ENCODE data around the gene VAMP1. TPM values are rescaled to one million over a fixed set of nuclear protein-coding genes. Genes with fewer than 3 reads are reported as not detected.
"Not testable (repeated sequence)": the region's sequence is repeated elsewhere in the genome, so short reads cannot be mapped to it uniquely, and the experiment has no call there.

The VAMP1 gene
- polyA plus RNA-seq, 5 donors: 16.0 to 23.2 (median 19.1) TPM

DNA sequence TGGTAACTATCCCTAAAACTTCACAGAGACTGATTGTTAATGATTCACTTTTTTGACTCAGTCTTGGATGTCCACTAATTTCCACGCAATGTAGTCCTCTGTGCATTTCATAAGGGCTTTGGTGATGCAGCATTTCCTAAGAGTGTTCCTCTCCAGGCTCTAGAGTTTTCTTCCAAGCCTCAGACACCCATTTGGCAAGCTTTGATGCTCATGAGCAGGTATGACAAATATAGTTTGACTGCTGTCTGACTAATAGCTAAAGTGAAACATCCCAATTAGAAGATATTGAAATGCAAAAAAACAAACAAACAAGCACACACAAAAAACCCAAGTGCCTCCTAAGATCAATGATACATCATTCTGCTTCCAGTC, 1.5 kb upstream of the VAMP1 start:
- no peak for DNase-seq

DNA sequence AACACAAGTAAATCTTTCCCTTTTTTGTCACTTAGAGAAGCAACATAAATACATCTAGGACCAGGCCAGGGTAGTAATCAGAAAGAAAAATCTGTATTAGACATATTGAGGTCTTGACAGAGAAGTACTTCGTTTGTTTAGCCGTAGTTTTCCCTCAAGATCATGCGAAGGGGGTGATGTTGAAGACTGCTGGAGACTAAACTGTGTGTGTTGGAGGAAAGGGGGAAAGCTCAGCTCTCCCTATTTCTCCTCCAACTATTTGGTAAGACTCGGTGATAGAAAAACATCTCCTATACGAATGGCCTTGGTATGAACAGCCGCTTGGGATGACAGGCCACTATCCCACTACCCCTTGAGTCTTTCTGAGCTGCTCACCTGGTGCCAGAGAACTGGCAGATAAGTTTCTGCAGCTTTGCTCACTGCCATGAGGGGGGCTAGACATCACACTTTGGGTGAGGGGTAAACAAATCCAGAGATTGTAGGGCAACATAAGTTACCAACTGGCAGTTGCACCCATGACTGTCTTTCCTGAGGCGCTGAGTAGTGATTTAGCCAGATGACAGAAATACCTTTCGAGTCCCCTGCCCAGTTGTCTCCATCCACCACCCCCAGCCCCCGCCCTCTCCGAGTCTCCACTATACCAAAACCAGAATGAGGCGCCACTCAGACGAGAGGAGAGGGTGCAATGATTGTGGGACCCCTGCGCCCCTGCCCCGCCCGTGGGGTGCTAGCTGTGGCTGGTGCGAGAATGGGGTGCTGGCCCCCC, 685 bp downstream of the VAMP1 start:
- DNase-seq: no peak

- no peak for DNase-seq
These were observed 1.4 kb downstream of the VAMP1 start for GRCh38 chr12:6469092-6469491.

DNA sequence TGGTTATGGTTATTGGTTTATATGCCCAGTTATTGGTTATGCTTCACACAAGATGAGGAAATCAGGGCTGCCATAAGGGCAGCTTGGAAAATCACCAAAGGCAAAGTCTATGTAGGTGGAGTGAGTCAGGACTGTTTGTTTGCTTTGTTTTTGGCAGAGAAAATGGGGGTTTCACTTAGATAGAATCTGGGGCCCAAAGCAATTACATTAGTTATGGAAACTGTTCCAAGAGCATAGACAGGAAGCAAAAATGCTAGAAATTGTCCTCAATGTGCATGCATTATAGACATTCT, 2.2 kb downstream of the VAMP1 start:
- no peak for DNase-seq

DNA sequence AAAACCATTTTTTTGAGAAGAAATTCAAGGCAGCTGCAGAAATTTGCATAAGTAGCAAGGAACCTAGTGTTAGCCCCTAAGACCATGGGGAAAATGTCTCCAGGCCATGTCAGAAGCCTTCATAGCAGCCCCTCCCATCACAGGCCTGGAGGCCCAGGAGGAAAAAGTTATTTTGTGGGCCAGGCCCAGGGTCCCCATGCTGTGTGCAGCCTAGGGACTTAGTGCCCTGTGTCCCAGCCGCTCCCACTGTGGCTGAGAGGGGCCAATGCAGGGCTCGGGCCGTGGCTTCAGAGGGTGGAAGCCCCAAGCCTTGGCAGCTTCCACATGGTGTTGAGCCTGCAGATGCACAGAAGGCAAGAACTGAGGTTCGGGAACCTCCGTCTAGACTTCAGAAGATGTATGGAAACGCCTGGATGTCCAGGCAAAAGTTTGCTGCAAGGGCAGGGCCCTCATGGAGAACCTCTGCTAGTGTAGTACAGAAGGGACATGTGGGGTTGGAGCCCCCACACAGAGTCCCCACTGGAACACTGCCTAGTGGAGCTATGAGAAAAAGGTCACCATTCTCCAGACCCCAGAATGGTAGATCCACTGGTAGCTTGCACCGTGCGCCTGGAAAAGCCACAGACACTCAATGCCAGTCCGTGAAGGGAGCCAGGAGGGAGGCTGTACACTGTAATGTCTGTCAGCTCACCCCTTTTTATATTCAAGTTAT, 2.8 kb downstream of the VAMP1 start:
- DNase-seq: not testable (repeated sequence)

GRCh38 chr12:6466751-6467150, 3.7 kb downstream of the VAMP1 start:
- not testable (repeated sequence) for DNase-seq

DNA sequence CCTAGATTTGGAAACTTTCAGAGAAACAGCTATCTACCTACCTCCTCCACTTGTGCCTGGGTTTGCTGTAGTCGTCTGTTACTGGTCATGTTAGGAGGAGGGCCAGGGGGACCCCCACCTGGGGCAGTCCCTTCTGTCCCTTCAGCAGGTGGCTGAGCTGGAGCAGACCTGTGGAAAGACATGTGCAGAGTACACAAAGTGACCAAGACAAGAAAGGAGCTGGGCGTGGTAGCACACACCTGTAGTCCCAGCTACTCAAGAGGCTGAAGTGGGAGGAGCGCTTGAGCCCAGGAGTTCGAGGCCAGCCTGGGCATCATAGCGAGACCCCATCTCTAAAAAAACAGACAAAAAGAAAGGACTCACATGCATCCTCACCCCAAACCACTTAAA, 4.3 kb downstream of the VAMP1 start:
- DNase-seq: no peak

- DNase-seq: peak in 1 of 2 donors; percentile 58
These were observed 4.9 kb downstream of the VAMP1 start for GRCh38 chr12:6465467-6466183.

DNA sequence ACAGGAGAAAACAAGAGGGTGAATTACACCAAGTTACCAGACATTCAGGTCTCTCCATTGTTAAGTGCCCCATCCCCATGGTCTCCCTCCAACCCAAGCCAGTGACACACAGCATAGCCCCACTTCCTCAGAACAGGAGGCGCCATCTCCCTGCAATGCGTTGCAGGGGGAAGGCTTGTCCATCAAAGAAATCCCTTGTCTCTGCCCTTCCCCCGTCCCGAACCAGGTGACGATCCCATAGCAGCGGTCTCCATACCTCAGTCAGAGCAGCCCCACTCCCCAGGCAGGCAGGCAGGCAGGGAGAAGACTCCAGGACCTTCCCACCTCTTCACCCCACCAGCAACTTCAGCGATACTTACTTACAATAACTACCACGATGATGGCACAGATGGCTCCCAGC, 5.9 kb downstream of the VAMP1 start:
- DNase-seq: no peak

GRCh38 chr12:6463858-6464257, 6.6 kb downstream of the VAMP1 start:
- no peak for DNase-seq

DNA sequence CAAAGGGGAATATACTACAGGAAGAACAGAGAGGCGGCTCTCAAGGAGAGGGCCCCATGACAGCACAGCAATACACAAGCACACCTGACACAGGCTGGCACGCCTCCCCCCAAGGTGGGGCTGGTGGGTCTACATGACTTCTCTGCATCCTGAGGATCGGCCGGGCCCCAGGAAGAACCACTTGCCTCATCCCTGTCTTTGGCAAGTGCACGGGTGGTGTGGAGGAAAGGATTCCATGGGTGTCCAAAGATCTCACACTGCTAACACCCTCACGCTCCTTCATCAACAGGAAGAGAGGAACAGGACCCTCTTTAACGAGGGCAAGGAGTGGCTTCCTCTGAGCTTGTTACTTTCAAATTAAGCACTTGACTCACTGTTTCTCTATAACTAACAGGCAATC, 7.3 kb downstream of the VAMP1 start:
- DNase-seq: no peak

DNA sequence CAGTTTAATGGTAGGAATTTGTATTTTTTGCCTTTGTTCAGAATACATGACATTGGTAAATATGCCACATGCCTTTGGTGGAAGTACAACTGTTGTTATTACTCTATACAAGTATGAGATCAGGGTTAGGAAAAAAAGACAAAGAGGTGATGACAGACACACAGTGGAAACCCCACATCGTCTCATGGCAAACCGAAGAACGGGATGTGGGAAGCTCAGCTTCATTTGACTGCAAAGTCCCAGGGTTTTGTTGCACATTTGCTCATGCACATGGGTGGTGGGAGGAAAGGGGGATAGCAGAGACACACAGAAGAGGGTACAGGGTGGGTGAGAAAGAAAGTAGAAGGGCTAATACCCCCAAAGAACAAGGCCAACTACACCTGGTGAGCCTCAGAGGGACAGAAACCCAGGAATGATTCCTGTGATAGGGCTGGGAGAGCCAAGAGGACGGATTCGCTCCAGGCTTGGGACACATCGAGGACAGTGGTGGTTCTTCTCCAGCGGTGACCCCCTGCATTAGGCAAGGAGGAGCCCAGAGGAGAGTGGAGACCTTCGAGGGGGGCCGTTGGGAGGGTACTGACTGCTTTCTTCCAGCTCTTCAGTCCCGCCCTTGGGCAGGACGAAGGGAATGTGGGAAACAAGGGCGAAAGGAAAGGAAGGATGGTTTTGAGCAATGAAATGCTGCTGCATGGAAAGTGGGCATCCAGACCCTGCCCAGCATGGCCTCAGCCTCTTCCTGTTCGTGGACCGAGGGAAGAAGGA, 8.1 kb downstream of the VAMP1 start:
- DNase-seq: no peak

DNA sequence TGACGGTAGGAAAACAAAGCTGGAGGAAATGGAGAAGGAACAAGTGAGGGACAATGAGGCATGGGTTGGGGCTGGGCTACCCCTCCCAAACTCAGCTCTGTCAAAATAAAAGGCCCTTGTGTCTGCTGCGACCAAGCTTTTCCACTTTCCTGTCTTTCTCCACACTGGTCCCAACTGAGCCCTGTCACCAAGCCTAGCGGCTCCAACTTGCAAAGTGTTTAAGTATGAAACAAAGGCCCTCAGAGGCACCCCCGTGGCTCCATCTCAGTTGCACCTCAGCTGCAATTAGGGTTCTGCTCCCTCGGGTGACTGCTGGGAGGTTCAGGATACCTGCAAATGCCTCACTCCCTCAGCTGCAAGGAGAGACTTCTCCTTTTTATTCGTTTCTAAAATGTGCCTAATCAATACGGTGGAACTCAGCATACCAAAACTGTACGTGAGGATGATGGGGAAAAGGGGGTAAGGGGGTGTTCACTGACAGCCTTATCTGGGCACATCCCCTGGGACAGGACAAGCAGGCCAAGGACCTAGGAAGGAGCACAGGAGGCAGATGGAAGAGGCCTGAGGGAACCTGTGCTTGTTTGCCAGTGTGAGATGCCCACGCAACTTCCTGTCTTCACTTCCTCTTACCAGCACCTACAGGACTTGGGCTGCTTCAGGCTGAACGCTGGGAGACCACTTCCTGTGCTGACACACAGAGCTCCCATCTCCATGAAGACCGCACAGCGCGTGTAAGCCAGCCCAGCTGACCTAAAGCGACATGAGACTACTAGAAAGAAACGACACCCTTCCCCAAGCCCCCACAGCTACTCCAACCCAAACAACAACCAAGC, 8.9 kb downstream of the VAMP1 start:
- no peak for DNase-seq

DNA sequence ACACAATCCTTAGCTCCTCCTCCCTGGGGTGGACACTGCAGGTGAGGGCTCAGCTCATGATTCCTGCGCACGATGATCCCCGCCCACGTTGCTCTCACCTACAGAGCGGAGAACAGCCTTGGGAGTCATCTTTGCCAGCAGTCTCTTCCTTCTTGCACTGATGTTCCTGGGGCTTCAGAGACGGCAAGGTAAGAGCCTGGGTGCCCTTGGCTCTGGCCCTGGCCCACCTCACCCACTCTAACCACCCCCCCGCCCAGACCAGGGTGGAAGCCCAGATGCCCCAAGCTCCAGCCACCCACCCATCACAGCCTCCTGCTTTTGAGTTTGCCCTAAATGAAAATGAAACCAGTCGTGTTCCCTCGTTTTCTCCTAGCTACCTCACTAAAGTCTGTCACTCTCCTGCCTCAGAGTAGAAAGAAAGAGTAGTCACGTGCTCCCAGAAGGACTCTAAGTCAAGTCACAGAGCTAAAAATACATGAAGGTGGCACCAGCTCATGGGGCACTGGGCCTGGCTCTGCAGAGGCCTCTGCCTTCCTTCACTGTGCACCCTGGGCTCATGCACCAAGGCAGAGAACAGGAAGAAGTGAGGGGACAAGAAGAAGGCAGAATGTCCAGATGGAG, 9.6 kb downstream of the VAMP1 start:
- no peak for DNase-seq

DNA sequence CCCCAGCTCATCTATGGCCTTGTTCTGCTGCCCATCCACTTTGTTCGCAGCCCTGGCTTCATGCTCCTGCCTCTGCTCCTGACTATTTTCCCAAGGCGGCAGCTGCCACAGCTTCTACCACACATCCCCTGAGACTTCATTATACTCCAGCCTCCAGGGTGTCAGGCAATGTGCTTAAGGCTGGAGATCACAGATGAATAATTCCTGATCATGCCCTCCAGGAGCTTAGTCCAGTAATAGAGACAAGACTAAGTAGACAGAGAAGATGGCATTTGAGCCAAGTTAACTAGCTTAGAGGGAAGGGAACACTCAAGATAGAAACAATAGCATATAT, 11.5 kb downstream of the VAMP1 start:
- DNase-seq: no peak

- no peak for DNase-seq
These were observed 12.0 kb downstream of the VAMP1 start for GRCh38 chr12:6458281-6459003.

GRCh38 chr12:6457220-6457945, 13.1 kb downstream of the VAMP1 start:
- DNase-seq: no peak

GRCh38 chr12:6452944-6453630, 17.4 kb downstream of the VAMP1 start:
- DNase-seq: no peak

Data from right lung (tissue), 5 donors.